MM.1S (cell line): Measurements from ENCODE around the gene KRT40.

Source experiments
- EZH2 ChIP-seq: fragments of 300-600 bp; sonication (generic); optimal IDR thresholded peaks from 2 replicates; pipeline ENCODE3; 2017; ENCODE audit warnings: low read depth, mild to moderate bottlenecking, antibody characterized with exemption, low read length, mixed read lengths
- TF ChIP-seq, protein P1 (sequence below): fragments of 300-600 bp; sonication (generic); IDR thresholded peaks from 2 replicates; pipeline ENCODE4 v1.5.1; 2016; ENCODE audit warnings: antibody characterized with exemption, low read length, mixed read lengths

DNA sequence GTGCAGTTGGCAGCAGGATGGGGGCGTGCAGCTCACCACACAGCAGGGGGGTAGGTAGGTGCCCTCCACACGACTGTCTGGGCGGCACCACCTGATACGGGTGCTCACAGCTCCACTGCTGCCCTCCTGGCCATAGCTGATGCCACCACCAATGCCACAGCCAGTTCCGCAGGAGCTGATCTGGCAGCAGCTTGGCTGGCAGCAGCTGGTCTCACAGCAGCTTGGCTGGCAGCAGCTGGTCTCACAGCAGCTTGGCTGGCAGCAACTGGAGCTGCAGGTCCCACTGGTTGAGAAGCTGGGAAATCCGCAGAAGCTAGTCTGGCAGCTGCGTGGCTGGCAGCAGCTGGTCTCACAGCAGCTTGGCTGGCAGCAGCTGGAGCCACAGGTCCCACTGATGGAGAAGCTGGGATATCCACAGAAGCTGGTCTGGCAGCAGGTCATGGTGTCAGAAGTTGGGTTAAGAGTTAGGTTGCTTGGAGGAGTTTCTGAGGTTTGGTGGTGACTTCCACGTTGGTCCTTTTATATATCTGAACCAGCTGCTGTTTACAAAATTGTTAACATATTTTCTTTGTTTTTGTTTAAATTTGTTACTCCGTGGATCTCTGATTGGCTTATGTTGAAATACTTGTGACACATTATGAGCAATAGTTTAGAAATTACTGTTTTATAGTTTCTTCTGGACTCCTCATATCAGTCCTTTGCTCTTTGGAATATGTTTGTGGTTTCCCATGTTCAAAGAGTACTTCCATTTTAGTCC, 42.8 kb upstream of the KRT40 start, which contains the start of gene KRTAP1-5:
- TF ChIP-seq, protein P1, sequence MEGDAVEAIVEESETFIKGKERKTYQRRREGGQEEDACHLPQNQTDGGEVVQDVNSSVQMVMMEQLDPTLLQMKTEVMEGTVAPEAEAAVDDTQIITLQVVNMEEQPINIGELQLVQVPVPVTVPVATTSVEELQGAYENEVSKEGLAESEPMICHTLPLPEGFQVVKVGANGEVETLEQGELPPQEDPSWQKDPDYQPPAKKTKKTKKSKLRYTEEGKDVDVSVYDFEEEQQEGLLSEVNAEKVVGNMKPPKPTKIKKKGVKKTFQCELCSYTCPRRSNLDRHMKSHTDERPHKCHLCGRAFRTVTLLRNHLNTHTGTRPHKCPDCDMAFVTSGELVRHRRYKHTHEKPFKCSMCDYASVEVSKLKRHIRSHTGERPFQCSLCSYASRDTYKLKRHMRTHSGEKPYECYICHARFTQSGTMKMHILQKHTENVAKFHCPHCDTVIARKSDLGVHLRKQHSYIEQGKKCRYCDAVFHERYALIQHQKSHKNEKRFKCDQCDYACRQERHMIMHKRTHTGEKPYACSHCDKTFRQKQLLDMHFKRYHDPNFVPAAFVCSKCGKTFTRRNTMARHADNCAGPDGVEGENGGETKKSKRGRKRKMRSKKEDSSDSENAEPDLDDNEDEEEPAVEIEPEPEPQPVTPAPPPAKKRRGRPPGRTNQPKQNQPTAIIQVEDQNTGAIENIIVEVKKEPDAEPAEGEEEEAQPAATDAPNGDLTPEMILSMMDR = no peak
- no peak for TF ChIP-seq EZH2
